ENCODE results near the gene THAP12.

DNA sequence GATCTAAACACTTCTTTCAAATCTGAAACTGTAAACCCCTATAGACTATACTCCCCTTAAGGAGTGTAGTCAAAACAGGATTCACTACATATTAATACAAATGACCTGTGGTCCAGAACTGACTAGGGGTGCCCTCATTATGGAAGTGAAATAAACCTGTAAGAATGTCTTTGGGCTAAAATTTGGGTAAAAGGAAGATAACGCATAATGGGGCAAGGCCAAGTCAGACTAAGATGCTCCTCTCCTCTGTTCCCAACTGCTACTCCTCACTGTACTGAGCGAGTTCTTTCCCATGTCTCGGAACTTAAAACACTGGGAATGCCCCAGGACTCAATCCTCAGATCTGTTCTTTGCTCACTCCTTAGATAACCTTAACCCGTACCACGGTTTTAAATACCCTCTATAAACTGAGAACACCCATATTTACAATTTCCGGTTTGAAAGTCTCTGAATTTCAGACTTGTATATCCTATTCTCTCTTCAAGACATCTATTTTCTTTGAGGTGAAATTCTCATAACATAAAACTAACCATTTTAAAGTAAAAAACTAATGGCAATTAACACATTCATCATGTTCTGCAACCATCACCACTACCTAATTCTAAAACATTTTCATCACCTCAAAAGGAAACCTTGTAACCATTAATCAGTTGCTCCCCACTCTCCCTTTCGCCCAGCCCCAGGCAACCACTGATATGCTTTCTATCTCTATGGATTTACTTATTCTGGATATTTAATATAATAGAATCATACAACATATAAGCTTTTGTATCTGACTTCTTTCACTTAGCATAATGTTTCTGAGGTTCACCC is 4.0 kb downstream of the THAP12 start:
- TF ChIP-seq ZNF331 (CRISPR knock-in tag; IDR thresholded peaks at IDR 0.05; ENCODE audit: low read depth): no peak
- TF ChIP-seq, protein P1, sequence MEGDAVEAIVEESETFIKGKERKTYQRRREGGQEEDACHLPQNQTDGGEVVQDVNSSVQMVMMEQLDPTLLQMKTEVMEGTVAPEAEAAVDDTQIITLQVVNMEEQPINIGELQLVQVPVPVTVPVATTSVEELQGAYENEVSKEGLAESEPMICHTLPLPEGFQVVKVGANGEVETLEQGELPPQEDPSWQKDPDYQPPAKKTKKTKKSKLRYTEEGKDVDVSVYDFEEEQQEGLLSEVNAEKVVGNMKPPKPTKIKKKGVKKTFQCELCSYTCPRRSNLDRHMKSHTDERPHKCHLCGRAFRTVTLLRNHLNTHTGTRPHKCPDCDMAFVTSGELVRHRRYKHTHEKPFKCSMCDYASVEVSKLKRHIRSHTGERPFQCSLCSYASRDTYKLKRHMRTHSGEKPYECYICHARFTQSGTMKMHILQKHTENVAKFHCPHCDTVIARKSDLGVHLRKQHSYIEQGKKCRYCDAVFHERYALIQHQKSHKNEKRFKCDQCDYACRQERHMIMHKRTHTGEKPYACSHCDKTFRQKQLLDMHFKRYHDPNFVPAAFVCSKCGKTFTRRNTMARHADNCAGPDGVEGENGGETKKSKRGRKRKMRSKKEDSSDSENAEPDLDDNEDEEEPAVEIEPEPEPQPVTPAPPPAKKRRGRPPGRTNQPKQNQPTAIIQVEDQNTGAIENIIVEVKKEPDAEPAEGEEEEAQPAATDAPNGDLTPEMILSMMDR (conservative IDR thresholded peaks at IDR 0.05; ENCODE audit: low read depth in 2 of 2): no peak
- no peak for TF ChIP-seq JUNB (IDR thresholded peaks at IDR 0.05; ENCODE audit: unreplicated experiment)
- TF ChIP-seq CREB1 (CRISPR knock-in tag; IDR thresholded peaks at IDR 0.05; ENCODE audit: low read depth): no peak
- no peak for TF ChIP-seq EZH2phosphoT487 (IDR thresholded peaks at IDR 0.05; ENCODE audit: unreplicated experiment)
- no peak for TF ChIP-seq POLR2AphosphoS5 (IDR thresholded peaks at IDR 0.05; ENCODE audit: low read depth)
- TF ChIP-seq, protein P2, sequence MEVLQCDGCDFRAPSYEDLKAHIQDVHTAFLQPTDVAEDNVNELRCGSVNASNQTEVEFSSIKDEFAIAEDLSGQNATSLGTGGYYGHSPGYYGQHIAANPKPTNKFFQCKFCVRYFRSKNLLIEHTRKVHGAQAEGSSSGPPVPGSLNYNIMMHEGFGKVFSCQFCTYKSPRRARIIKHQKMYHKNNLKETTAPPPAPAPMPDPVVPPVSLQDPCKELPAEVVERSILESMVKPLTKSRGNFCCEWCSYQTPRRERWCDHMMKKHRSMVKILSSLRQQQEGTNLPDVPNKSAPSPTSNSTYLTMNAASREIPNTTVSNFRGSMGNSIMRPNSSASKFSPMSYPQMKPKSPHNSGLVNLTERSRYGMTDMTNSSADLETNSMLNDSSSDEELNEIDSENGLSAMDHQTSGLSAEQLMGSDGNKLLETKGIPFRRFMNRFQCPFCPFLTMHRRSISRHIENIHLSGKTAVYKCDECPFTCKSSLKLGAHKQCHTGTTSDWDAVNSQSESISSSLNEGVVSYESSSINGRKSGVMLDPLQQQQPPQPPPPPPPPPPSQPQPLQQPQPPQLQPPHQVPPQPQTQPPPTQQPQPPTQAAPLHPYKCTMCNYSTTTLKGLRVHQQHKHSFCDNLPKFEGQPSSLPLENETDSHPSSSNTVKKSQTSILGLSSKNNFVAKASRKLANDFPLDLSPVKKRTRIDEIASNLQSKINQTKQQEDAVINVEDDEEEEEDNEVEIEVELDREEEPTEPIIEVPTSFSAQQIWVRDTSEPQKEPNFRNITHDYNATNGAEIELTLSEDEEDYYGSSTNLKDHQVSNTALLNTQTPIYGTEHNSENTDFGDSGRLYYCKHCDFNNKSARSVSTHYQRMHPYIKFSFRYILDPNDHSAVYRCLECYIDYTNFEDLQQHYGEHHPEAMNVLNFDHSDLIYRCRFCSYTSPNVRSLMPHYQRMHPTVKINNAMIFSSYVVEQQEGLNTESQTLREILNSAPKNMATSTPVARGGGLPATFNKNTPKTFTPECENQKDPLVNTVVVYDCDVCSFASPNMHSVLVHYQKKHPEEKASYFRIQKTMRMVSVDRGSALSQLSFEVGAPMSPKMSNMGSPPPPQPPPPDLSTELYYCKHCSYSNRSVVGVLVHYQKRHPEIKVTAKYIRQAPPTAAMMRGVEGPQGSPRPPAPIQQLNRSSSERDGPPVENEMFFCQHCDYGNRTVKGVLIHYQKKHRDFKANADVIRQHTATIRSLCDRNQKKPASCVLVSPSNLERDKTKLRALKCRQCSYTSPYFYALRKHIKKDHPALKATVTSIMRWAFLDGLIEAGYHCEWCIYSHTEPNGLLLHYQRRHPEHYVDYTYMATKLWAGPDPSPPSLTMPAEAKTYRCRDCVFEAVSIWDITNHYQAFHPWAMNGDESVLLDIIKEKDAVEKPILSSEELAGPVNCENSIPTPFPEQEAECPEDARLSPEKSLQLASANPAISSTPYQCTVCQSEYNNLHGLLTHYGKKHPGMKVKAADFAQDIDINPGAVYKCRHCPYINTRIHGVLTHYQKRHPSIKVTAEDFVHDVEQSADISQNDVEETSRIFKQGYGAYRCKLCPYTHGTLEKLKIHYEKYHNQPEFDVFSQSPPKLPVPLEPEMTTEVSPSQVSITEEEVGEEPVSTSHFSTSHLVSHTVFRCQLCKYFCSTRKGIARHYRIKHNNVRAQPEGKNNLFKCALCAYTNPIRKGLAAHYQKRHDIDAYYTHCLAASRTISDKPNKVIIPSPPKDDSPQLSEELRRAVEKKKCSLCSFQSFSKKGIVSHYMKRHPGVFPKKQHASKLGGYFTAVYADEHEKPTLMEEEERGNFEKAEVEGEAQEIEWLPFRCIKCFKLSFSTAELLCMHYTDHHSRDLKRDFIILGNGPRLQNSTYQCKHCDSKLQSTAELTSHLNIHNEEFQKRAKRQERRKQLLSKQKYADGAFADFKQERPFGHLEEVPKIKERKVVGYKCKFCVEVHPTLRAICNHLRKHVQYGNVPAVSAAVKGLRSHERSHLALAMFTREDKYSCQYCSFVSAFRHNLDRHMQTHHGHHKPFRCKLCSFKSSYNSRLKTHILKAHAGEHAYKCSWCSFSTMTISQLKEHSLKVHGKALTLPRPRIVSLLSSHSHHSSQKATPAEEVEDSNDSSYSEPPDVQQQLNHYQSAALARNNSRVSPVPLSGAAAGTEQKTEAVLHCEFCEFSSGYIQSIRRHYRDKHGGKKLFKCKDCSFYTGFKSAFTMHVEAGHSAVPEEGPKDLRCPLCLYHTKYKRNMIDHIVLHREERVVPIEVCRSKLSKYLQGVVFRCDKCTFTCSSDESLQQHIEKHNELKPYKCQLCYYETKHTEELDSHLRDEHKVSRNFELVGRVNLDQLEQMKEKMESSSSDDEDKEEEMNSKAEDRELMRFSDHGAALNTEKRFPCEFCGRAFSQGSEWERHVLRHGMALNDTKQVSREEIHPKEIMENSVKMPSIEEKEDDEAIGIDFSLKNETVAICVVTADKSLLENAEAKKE (CRISPR knock-in tag; IDR thresholded peaks at IDR 0.05): no peak
- no peak for TF ChIP-seq STAT1 (IDR thresholded peaks at IDR 0.05; ENCODE audit: unreplicated experiment)
